Muscle layer of duodenum (tissue), 2 donors: Measurements from ENCODE around the gene MTCH2.
"Not testable (repeated sequence)": the region's sequence is repeated elsewhere in the genome, so short reads cannot be mapped to it uniquely, and the experiment has no call there.

Experiments
- H3K27ac ChIP-seq: one replicate; pipeline ENCODE4 v1.7.0; 2013; ENCODE audit warnings: mild to moderate bottlenecking, low read length
- H3K27me3 ChIP-seq: one replicate; pipeline ENCODE4 v1.7.0; 2013; ENCODE audit warnings: low read depth, mild to moderate bottlenecking, control low read depth, low read length
- H3K36me3 ChIP-seq, 2 donors: one replicate each; pipeline ENCODE4 v1.7.0; 2013; ENCODE audit warnings: low read length in 2 of 2, control low read depth in 1 of 2, mild to moderate bottlenecking in 1 of 2; ENCODE audit not compliant: insufficient read depth in 2 of 2, control insufficient read depth in 1 of 2
- H3K4me1 ChIP-seq, 2 donors: one replicate each; pipeline ENCODE4 v1.7.0; 2013; ENCODE audit warnings: low read length in 2 of 2, mild to moderate bottlenecking in 2 of 2, control low read depth in 1 of 2, moderate library complexity in 1 of 2; ENCODE audit not compliant: insufficient read depth in 2 of 2, control insufficient read depth in 1 of 2
- H3K4me3 ChIP-seq, 2 donors: one replicate each; pipeline ENCODE4 v1.7.0; 2013; ENCODE audit warnings: low read length in 2 of 2, low read depth in 1 of 2, mild to moderate bottlenecking in 1 of 2
- H3K9me3 ChIP-seq, 2 donors: one replicate each; pipeline ENCODE4 v1.7.0; 2013; ENCODE audit warnings: low read length in 2 of 2, control low read depth in 1 of 2, mild to moderate bottlenecking in 1 of 2; ENCODE audit not compliant: control insufficient read depth in 1 of 2
- donor health status: healthy.

The MTCH2 gene

DNA sequence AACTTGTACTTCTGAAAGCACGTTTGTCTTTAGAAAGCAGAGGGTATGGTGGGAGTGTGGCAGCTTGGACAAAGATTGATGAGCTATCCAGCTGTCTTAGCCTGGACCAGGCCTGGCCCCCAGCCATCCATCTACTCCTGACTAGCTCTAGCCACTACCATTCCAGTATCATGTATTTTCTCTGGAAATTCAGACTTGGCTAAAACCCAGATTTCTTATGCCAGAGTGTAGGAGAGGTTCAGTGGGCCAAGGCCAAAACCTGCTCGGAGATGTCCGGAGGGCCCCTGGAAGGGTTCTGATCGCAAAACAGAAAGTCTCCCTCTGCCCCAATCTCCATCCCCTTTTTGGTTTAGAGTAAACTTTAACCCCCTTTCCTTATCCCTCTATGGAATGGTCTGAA is 24.8 kb upstream of the MTCH2 start:
- H3K9me3 ChIP-seq: no peaks in the 10 kb centered on the region
- H3K4me1 ChIP-seq: no peaks in the 10 kb centered on the region
- H3K4me3 ChIP-seq: no peak overlapping the region
- no peaks in the 10 kb centered on the region for H3K27me3 ChIP-seq
- H3K36me3 ChIP-seq: no peaks in the 10 kb centered on the region
- no peak overlapping the region for H3K27ac ChIP-seq

- not testable (repeated sequence) for H3K27me3 ChIP-seq, H3K4me1 ChIP-seq, H3K36me3 ChIP-seq, H3K27ac ChIP-seq, H3K4me3 ChIP-seq, H3K9me3 ChIP-seq
These were observed 22.6 kb upstream of the MTCH2 start for GRCh38 chr11:47664936-47665335.

DNA sequence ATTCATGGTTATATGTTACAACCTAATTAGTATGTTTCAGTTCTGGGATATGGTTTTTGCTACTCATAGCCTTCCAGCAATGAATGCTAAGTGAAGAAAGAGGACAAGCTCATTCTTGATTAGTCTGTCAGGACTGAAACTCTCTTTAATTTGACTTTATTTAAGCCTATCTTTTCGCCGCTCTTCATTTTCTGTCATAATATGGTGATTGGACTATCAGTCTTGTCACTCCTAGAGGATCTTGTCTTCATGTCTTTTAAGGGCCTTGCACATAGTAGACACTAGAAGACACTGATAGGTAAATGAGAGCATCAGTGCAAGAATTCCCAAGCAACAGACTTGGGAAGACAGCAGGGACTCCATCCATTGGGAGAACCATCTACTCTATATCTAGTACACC is 18.9 kb upstream of the MTCH2 start:
- H3K36me3 ChIP-seq: no peaks in the 10 kb centered on the region
- H3K9me3 ChIP-seq: no peaks in the 10 kb centered on the region
- no peaks in the 10 kb centered on the region for H3K27me3 ChIP-seq
- H3K4me1 ChIP-seq: no peaks in the 10 kb centered on the region
- no peak overlapping the region for H3K4me3 ChIP-seq
- no peak overlapping the region for H3K27ac ChIP-seq

DNA sequence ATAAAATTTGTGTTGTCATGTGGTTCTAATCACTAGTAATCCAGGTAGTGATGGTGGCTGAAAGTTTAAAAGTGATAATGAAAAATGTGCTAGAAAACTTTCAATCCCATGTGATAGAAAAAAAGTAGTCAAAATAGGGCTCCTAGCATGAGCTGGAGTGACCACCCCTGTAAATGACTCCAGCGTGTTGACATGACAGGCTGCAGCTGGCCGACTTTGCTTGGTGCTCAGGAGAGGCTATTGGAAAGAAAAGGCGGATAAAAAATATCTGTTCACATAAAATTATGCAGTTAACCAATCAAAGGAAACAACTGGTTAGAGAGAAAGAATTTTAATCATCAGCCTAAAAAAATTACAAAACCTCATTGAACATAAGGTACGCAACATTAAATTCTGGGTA is 16.9 kb upstream of the MTCH2 start:
- H3K27ac ChIP-seq: no peak overlapping the region
- no peak overlapping the region for H3K4me3 ChIP-seq
- H3K4me1 ChIP-seq: no peaks in the 10 kb centered on the region
- no peaks in the 10 kb centered on the region for H3K27me3 ChIP-seq
- no peaks in the 10 kb centered on the region for H3K36me3 ChIP-seq
- H3K9me3 ChIP-seq: no peaks in the 10 kb centered on the region

DNA sequence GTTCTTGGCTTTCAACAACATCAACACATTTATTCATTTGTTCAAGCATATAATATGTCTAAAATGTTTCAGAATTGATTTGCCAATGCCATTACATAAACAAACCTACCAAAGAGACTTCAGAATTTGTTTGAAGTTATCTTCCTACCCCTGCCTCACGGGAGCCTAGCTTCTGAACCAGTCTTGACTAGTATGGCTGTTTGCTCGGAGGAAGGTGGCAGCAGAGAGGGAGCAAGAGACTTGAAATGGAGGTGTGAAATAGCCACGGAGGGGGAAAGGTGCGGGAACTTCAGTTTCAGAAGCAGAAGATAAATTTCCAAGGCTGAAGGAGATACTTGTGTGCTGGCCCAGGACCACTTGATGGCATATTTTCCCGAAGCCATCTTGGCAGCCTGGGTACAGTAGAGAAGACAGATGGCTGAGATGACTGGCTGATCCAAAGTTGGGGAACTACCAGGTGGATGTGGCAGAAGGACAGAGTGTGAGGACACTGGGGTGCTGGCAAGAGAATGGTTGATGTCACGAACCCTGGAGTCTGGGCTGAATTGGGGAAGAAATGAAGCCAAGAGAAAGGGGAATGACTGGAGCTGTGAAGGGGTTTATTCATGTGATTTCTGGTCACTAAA is 14.0 kb upstream of the MTCH2 start:
- Histone ChIP-seq H3K36me3 (no peaks in the 10 kb centered on the region), H3K4me3 (no peak overlapping the region), H3K27ac (no peak overlapping the region), H3K9me3 (no peaks in the 10 kb centered on the region), H3K4me1 (no peaks in the 10 kb centered on the region), H3K27me3 (no peaks in the 10 kb centered on the region)

- H3K9me3 ChIP-seq: no peaks in the 10 kb centered on the region
These were observed 9.6 kb upstream of the MTCH2 start for GRCh38 chr11:47651818-47652469.

GRCh38 chr11:47649276-47649675 is 6.9 kb upstream of the MTCH2 start:
- Histone ChIP-seq H3K27me3 (no peaks in the 10 kb centered on the region), H3K27ac (no peak overlapping the region)

More at GRCh38 chr11:47651818-47652469, 9.6 kb upstream of the MTCH2 start:
- Histone ChIP-seq H3K4me1 (no peaks in the 10 kb centered on the region), H3K4me3 (no peak overlapping the region), H3K36me3 (no peaks in the 10 kb centered on the region), H3K27me3 (no peaks in the 10 kb centered on the region), H3K27ac (no peak overlapping the region)

DNA sequence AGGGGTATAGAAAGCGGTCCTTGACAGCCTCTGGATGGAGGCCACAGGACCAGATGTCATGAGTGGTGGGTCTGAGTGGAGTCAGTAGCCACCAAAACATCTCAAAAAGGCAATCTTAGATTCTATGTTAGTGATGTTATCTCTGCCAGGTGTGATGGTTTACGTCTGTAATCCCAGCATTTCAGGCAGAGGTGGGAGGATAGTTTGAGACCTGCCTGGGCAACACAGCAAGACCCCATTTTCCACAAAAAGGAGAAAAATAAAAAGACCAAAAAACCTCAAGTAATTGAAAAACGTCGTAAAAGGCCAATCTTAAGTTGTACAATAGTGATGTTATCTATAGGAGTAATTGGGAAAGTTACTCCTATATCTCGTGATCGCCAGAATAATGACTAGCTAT is 3.7 kb upstream of the MTCH2 start:
- H3K36me3 ChIP-seq: no peaks in the 10 kb centered on the region
- no peak overlapping the region for H3K27ac ChIP-seq
- H3K4me1 ChIP-seq: peaks cover 0 to 7% of the 10 kb centered on the region in 2 donors
- no peaks in the 10 kb centered on the region for H3K9me3 ChIP-seq
- no peaks in the 10 kb centered on the region for H3K27me3 ChIP-seq
- H3K4me3 ChIP-seq: no peak overlapping the region

More at GRCh38 chr11:47649276-47649675, 6.9 kb upstream of the MTCH2 start:
- Histone ChIP-seq H3K9me3 (no peaks in the 10 kb centered on the region), H3K4me1 (no peaks in the 10 kb centered on the region), H3K4me3 (no peak overlapping the region), H3K36me3 (no peaks in the 10 kb centered on the region)

- H3K27ac ChIP-seq: no peak overlapping the region
- H3K9me3 ChIP-seq: no peaks in the 10 kb centered on the region
- H3K36me3 ChIP-seq: no peaks in the 10 kb centered on the region
- H3K4me3 ChIP-seq: no peak overlapping the region
- H3K27me3 ChIP-seq: no peaks in the 10 kb centered on the region
- H3K4me1 ChIP-seq: peaks cover 0 to 13% of the 10 kb centered on the region in 2 donors
These were observed 3.1 kb upstream of the MTCH2 start for GRCh38 chr11:47645500-47645899.

DNA sequence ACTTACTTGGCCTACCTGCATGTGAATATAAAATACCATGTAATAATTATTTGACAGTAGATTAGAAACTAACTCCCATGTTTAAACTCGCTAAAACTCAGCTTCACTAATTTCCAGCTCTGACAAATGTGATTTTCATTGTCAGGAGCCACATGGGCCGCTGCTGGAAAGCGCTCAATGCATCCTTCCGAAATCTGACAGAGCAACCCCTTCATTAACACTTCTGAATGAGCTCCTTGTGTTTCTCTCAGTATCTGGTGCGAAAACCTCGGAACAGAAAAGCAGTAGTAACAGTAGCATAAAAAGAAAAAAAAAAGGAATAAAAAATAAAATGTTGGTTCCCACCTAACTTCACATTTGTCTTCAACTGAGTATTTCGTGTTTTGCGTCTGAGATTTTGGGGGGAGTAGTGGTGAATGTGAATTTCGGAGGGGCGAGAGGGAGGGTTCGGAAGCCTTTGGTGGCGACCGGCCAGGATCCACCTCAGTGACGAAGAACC is 710 bp downstream of the MTCH2 start:
- H3K27me3 ChIP-seq: no peaks in the 10 kb centered on the region
- H3K4me3 ChIP-seq: peak overlapping the region; percentile 79 to 89
- H3K9me3 ChIP-seq: no peaks in the 10 kb centered on the region
- peak overlapping the region; percentile 86 for H3K27ac ChIP-seq
- H3K4me1 ChIP-seq: peaks cover 0 to 13% of the 10 kb centered on the region in 2 donors
- peaks cover 14 to 22% of the 10 kb centered on the region in 2 donors for H3K36me3 ChIP-seq

GRCh38 chr11:47640506-47640905 is 1.9 kb downstream of the MTCH2 start:
- not testable (repeated sequence) for H3K27me3 ChIP-seq, H3K27ac ChIP-seq, H3K9me3 ChIP-seq, H3K4me3 ChIP-seq
- peaks cover 14 to 22% of the 10 kb centered on the region in 2 donors for H3K36me3 ChIP-seq
- H3K4me1 ChIP-seq: peaks cover 0 to 13% of the 10 kb centered on the region in 2 donors

- peaks cover 35 to 51% of the 10 kb centered on the region in 2 donors for H3K36me3 ChIP-seq
These were observed 6.0 kb downstream of the MTCH2 start for GRCh38 chr11:47636331-47636730.

More at GRCh38 chr11:47636331-47636730, 6.0 kb downstream of the MTCH2 start:
- H3K27ac ChIP-seq, H3K4me3 ChIP-seq, H3K9me3 ChIP-seq, H3K4me1 ChIP-seq, H3K27me3 ChIP-seq: not testable (repeated sequence)
